WTC11 (cell line): ENCODE results near the gene MYO16.

Experiments
- CREM ChIP-seq: sonication (generic); formaldehyde crosslinking; IDR thresholded peaks from 2 replicates; pipeline ENCODE4 v1.8.1; 2022; ENCODE audit warnings: mild to moderate bottlenecking, missing genetic modification reagents, moderate library complexity
- ELF4 ChIP-seq: sonication (generic); formaldehyde crosslinking; IDR thresholded peaks from 2 replicates; pipeline ENCODE4 v1.8.1; 2022; ENCODE audit warnings: low read depth, mild to moderate bottlenecking, moderate library complexity, missing genetic modification reagents
- NR3C1 ChIP-seq: sonication (generic); formaldehyde crosslinking; conservative IDR thresholded peaks from 2 replicates; pipeline ENCODE4 v1.8.1; 2023; ENCODE audit warnings: low read depth, mild to moderate bottlenecking, missing genetic modification reagents
- TF ChIP-seq, protein P1 (sequence below): fragments of 200-600 bp; IDR thresholded peaks from 2 replicates; pipeline ENCODE4 v1.8.0; 2022; ENCODE audit warnings: antibody characterized with exemption
- TF ChIP-seq, protein P2 (sequence below): sonication (generic); formaldehyde crosslinking; IDR thresholded peaks from 2 replicates; pipeline ENCODE4 v1.8.0; 2022; ENCODE audit warnings: mild to moderate bottlenecking, missing genetic modification reagents
- TF ChIP-seq, protein P3 (sequence below): sonication (generic); formaldehyde crosslinking; IDR thresholded peaks from 2 replicates; pipeline ENCODE4 v1.8.0; 2022; ENCODE audit warnings: mild to moderate bottlenecking, missing genetic modification reagents
- TF ChIP-seq, protein P4 (sequence below): sonication (generic); formaldehyde crosslinking; IDR thresholded peaks from 2 replicates; pipeline ENCODE4 v1.8.0; 2022; ENCODE audit warnings: mild to moderate bottlenecking, missing genetic modification reagents

DNA sequence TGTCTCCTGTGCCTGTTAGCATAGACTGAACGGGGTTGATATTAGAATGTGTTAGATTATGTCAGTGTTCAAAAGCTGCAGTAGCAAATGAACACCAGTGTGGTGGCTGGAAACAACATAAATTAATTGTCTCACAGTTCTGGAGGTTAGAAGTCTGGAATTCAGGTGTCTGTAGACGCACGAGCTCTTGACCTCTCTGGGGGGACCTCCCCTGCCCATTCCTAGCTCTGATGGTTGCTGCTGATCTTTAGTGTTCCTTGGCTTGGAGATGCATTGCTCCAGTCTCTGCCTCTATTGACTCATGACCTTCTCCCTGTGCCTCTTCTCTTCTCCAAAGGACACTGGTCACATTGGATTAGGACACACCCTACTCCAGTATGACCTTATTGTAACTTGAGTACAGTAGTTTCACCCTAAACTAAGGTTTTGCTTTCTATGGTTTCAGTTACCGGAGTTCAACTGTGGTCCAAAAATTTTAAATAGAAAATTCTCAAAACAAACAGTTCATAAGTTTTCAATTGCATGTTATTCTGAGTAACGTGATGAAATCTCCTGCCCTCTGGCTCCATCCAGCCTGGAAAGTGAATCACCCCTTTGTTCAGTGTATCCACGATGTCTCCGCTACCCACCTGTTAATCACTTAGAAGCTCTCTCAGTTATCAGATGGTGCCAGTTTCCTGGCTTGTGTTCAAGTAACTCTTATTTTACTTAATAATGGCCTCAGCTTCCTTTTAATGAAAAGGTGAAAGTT, 273.2 kb downstream of the MYO16 start:
- TF ChIP-seq CREM (CRISPR knock-in tag) (no peak), ELF4 (no peak), NR3C1 (no peak)
- TF ChIP-seq, protein P1, sequence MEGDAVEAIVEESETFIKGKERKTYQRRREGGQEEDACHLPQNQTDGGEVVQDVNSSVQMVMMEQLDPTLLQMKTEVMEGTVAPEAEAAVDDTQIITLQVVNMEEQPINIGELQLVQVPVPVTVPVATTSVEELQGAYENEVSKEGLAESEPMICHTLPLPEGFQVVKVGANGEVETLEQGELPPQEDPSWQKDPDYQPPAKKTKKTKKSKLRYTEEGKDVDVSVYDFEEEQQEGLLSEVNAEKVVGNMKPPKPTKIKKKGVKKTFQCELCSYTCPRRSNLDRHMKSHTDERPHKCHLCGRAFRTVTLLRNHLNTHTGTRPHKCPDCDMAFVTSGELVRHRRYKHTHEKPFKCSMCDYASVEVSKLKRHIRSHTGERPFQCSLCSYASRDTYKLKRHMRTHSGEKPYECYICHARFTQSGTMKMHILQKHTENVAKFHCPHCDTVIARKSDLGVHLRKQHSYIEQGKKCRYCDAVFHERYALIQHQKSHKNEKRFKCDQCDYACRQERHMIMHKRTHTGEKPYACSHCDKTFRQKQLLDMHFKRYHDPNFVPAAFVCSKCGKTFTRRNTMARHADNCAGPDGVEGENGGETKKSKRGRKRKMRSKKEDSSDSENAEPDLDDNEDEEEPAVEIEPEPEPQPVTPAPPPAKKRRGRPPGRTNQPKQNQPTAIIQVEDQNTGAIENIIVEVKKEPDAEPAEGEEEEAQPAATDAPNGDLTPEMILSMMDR: no peak
- TF ChIP-seq, protein P2, sequence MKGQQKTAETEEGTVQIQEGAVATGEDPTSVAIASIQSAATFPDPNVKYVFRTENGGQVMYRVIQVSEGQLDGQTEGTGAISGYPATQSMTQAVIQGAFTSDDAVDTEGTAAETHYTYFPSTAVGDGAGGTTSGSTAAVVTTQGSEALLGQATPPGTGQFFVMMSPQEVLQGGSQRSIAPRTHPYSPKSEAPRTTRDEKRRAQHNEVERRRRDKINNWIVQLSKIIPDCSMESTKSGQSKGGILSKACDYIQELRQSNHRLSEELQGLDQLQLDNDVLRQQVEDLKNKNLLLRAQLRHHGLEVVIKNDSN: no peak
- TF ChIP-seq, protein P3, sequence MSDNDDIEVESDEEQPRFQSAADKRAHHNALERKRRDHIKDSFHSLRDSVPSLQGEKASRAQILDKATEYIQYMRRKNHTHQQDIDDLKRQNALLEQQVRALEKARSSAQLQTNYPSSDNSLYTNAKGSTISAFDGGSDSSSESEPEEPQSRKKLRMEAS (CRISPR knock-in tag): no peak
- TF ChIP-seq, protein P4, sequence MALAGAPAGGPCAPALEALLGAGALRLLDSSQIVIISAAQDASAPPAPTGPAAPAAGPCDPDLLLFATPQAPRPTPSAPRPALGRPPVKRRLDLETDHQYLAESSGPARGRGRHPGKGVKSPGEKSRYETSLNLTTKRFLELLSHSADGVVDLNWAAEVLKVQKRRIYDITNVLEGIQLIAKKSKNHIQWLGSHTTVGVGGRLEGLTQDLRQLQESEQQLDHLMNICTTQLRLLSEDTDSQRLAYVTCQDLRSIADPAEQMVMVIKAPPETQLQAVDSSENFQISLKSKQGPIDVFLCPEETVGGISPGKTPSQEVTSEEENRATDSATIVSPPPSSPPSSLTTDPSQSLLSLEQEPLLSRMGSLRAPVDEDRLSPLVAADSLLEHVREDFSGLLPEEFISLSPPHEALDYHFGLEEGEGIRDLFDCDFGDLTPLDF (CRISPR knock-in tag): no peak
